H1 (cell line): ENCODE results near the gene NEK10. TPM values are rescaled to one million over a fixed set of nuclear protein-coding genes. Genes with fewer than 3 reads are reported as not detected.
"Not testable (repeated sequence)": the region's sequence is repeated elsewhere in the genome, so short reads cannot be mapped to it uniquely, and the experiment has no call there.

Experiments used
- CTCF ChIA-PET: fragments of 300-600 bp; sonication (Branson Sonifier 250); formaldehyde crosslinking; loops from one replicate; lab custom pipeline; 2021; ENCODE audit not compliant: partially characterized antibody; lab: Charles Lee
- POLR2A ChIA-PET: fragments of 300-600 bp; sonication (Branson Sonifier 250); formaldehyde crosslinking; loops from one replicate; lab custom pipeline; 2021; ENCODE audit warnings: inconsistent platforms; ENCODE audit not compliant: partially characterized antibody; lab: Charles Lee
- DNase-seq, 2 experiments: peaks; one replicate each; pipeline versions ENCODE4 v3.0.0 to v3.0.0-alpha.2; 2010 to 2022; ENCODE audit warnings: low spot score in 2 of 2, low read depth in 1 of 2, mixed read lengths in 1 of 2
- FAIRE-seq: peaks from 2 replicates; lab custom pipeline; 2011; peaks lifted over from hg19 to GRCh38; lab: Jason Lieb, UNC
- H2AFZ ChIP-seq: 2 replicates; pipeline ENCODE4 v1.8.1; 2012; ENCODE audit warnings: low read length, inconsistent platforms
- H2AK5ac ChIP-seq: 2 replicates; pipeline ENCODE4 v1.6.1; 2013; ENCODE audit warnings: low read depth, low read length
- H2BK120ac ChIP-seq: replicated peaks from 2 replicates; pipeline ENCODE3; 2013; ENCODE audit warnings: low read depth, low read length, inconsistent platforms
- H2BK12ac ChIP-seq: 2 replicates; pipeline ENCODE4 v1.6.1; 2013; ENCODE audit warnings: low read depth, low read length
- H2BK15ac ChIP-seq: 2 replicates; pipeline ENCODE4 v1.6.1; 2013; ENCODE audit warnings: low read length
- H2BK20ac ChIP-seq: 2 replicates; pipeline ENCODE4 v1.6.1; 2013; ENCODE audit warnings: low read length
- H2BK5ac ChIP-seq: 2 replicates; pipeline ENCODE4 v1.6.1; 2013; ENCODE audit warnings: low read depth, low read length
- H3K14ac ChIP-seq: 2 replicates; pipeline ENCODE4 v1.6.1; 2013; ENCODE audit warnings: inconsistent platforms; ENCODE audit not compliant: insufficient read length
- H3K18ac ChIP-seq: 2 replicates; pipeline ENCODE4 v1.6.1; 2013; ENCODE audit warnings: low read length; ENCODE audit errors: extremely low read depth
- H3K23ac ChIP-seq: 2 replicates; pipeline ENCODE4 v1.6.1; 2013; ENCODE audit warnings: inconsistent platforms; ENCODE audit not compliant: insufficient read length
- H3K23me2 ChIP-seq: 2 replicates; pipeline ENCODE4 v1.6.1; 2013; ENCODE audit warnings: low read depth, low read length
- H3K27ac ChIP-seq: 2 replicates; pipeline ENCODE4 v1.6.1; 2011; ENCODE audit warnings: low read depth, low read length, inconsistent platforms
- H3K27me3 ChIP-seq, 4 experiments: replicated peaks in 1 of 4; 1 replicate in 1 of 4; 2 replicates in 3 of 4; pipeline versions ENCODE4 v1.6.1 to v1.8.1; 2011 to 2013; ENCODE audit warnings: low read length in 3 of 4, mild to moderate bottlenecking in 3 of 4, inconsistent platforms in 2 of 4, mixed read lengths in 2 of 4, moderate library complexity in 1 of 4; ENCODE audit not compliant: control insufficient read depth in 3 of 4, insufficient read depth in 3 of 4; ENCODE audit errors: extremely low read depth in 1 of 4
- H3K36me3 ChIP-seq, 4 experiments: 2 replicates each; pipeline versions ENCODE4 v1.6.1 to v1.8.1; 2011 to 2013; ENCODE audit warnings: mild to moderate bottlenecking in 4 of 4, low read length in 3 of 4, moderate library complexity in 2 of 4, control low read depth in 1 of 4, inconsistent platforms in 1 of 4; ENCODE audit not compliant: insufficient read depth in 4 of 4, control insufficient read depth in 2 of 4
- H3K4ac ChIP-seq: replicated peaks from 2 replicates; pipeline ENCODE3; 2013; ENCODE audit warnings: low read length, low read depth, mixed read lengths, inconsistent platforms; ENCODE audit not compliant: insufficient read length
- H3K4me1 ChIP-seq, 4 experiments: replicated peaks in 1 of 4; 1 replicate in 1 of 4; 2 replicates in 3 of 4; pipeline versions ENCODE4 v1.6.1 to v1.8.1; 2011 to 2013; ENCODE audit warnings: low read length in 3 of 4, inconsistent platforms in 2 of 4, mixed read lengths in 1 of 4; ENCODE audit not compliant: insufficient read depth in 4 of 4, control insufficient read depth in 3 of 4
- H3K4me2 ChIP-seq, 2 experiments: 2 replicates each; pipeline versions ENCODE4 v1.6.1 to v1.8.1; 2011 to 2013; ENCODE audit warnings: low read depth in 2 of 2, low read length in 2 of 2, control low read depth in 1 of 2, inconsistent platforms in 1 of 2, mild to moderate bottlenecking in 1 of 2; ENCODE audit not compliant: insufficient read depth in 1 of 2
- H3K4me3 ChIP-seq, 4 experiments: fragments of 200-600, 300-600 bp in 1 of 4; sonication (generic), shearing (Covaris generic), sonication (Bioruptor Twin) in 1 of 4; 2 replicates each; pipeline versions ENCODE4 v1.5.1 to v1.8.1; 2011 to 2016; ENCODE audit warnings: low read length in 4 of 4, low read depth in 3 of 4, control low read depth in 2 of 4, inconsistent platforms in 2 of 4, mild to moderate bottlenecking in 2 of 4, mixed read lengths in 1 of 4, moderate library complexity in 1 of 4; ENCODE audit not compliant: insufficient read depth in 2 of 4; ENCODE audit errors: extremely low read depth in 1 of 4
- H3K56ac ChIP-seq: replicated peaks from 2 replicates; pipeline ENCODE3; 2013; ENCODE audit warnings: low read depth, mild to moderate bottlenecking, mixed read lengths, low read length, inconsistent platforms; ENCODE audit not compliant: insufficient read length
- H3K79me1 ChIP-seq: 2 replicates; pipeline ENCODE4 v1.6.1; 2013; ENCODE audit warnings: low read depth, low read length, control low read depth
- H3K79me2 ChIP-seq, 2 experiments: 2 replicates each; pipeline versions ENCODE4 v1.6.1 to v1.8.1; 2012 to 2013; ENCODE audit warnings: low read length in 2 of 2, mild to moderate bottlenecking in 2 of 2, inconsistent platforms in 1 of 2; ENCODE audit not compliant: insufficient read depth in 2 of 2, control insufficient read depth in 1 of 2
- H3K9ac ChIP-seq, 4 experiments: replicated peaks in 1 of 4; 1 replicate in 1 of 4; 2 replicates in 3 of 4; pipeline versions ENCODE4 v1.6.1 to v1.8.1; 2011 to 2013; ENCODE audit warnings: low read depth in 3 of 4, low read length in 3 of 4, control low read depth in 2 of 4, mild to moderate bottlenecking in 2 of 4, moderate library complexity in 2 of 4, inconsistent platforms in 1 of 4; ENCODE audit errors: extremely low read depth in 1 of 4
- H3K9me3 ChIP-seq, 2 experiments: 2 replicates each; pipeline versions ENCODE4 v1.6.1 to v1.8.1; 2012 to 2013; ENCODE audit warnings: mild to moderate bottlenecking in 2 of 2, moderate library complexity in 2 of 2, control low read depth in 1 of 2, inconsistent platforms in 1 of 2, low read depth in 1 of 2, low read length in 1 of 2, mixed read lengths in 1 of 2; ENCODE audit not compliant: insufficient read depth in 2 of 2
- H4K20me1 ChIP-seq, 2 experiments: replicated peaks in 1 of 2; 2 replicates each; pipeline versions ENCODE3 to v1.8.1; 2011 to 2013; ENCODE audit warnings: inconsistent platforms in 2 of 2, low read length in 2 of 2, mild to moderate bottlenecking in 1 of 2; ENCODE audit not compliant: insufficient read depth in 2 of 2, control insufficient read depth in 1 of 2
- H4K5ac ChIP-seq: 2 replicates; pipeline ENCODE4 v1.6.1; 2013; ENCODE audit warnings: low read length, low read depth, mixed read lengths, inconsistent platforms; ENCODE audit not compliant: insufficient read length
- H4K8ac ChIP-seq: 2 replicates; pipeline ENCODE4 v1.8.0; 2013; ENCODE audit warnings: mild to moderate bottlenecking, moderate library complexity, low read length, inconsistent platforms; ENCODE audit not compliant: insufficient read depth; ENCODE audit errors: extremely low read depth
- H4K91ac ChIP-seq: replicated peaks from 2 replicates; pipeline ENCODE3; 2013; ENCODE audit warnings: low read length, mixed read lengths, inconsistent platforms; ENCODE audit not compliant: insufficient read length
- WGBS, 2 experiments: shearing (Covaris generic) in 1 of 2; methylation state at CpG; one replicate each; pipeline versions ENCODE4 v1.1.6 to v1.1.7; 2013 to 2015; ENCODE audit warnings: low lambda C conversion rate in 2 of 2, mixed read lengths in 2 of 2, inconsistent platforms in 1 of 2, low coverage in 1 of 2, missing lambda C conversion rate in 1 of 2; ENCODE audit not compliant: insufficient replicate concordance in 2 of 2, insufficient coverage in 1 of 2, insufficient read length in 1 of 2; ENCODE audit errors: extremely low coverage in 1 of 2, missing lambda C conversion rate in 1 of 2; 5-methylcytosine and 5-hydroxymethylcytosine counted together
- polyA plus RNA-seq, 7 experiments: library from polyadenylated mRNA; depleted of rRNA in 3 of 7; stranded (reverse) in 5 of 7; unstranded in 2 of 7; fragments of >200 nt in 5 of 7; fragments of 200-250 nt in 2 of 7; gene quantifications; 1 replicate in 5 of 7; 2 replicates in 1 of 7; 4 replicates in 1 of 7; pipeline versions ENCODE4 v1.2.1 to v1.2.3, GENCODE V29; 2011 to 2013; ENCODE audit warnings: missing spikeins in 2 of 7, mixed read lengths in 2 of 7
- total RNA-seq: library from RNA; stranded (reverse); fragmentation: NEBNext Ultra II Directional; extraction: Animal tissue kit (Norgen Biotek cat#: 25700); gene quantifications from 2 replicates; pipeline ENCODE4 v1.2.1, GENCODE V29; 2021

The NEK10 gene
- total and polyA plus RNA-seq, 2 of the 8 experiments (the other 6 are each of a cell fraction or from before 2014, with no cell fraction given), result 0.18 to 0.50 TPM

DNA sequence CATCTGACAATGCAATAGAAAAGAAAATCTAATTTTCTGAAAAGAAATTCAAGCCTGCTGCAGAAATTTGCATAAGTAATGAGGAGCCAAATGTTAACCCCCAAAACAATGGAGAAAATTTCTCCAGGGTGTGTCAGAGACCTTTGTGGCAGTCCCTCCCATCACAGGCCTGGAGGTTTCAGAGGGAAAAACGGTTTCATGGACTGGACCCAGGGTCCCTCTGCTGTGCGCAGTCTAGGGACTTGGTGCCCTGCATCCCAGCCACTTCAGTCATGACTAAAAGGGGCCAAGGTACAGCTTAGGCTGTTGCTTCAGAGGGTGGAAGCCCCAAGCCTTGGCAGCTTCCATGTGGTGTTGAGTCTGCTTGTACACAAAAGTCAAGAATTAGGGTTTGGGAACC lies 70.2 kb downstream of the NEK10 start:
- H4K91ac ChIP-seq, FAIRE-seq, H3K23ac ChIP-seq, H3K4me2 ChIP-seq, H3K79me2 ChIP-seq, H2BK20ac ChIP-seq, H3K4ac ChIP-seq, H2BK12ac ChIP-seq, H2BK120ac ChIP-seq, H3K14ac ChIP-seq, H3K4me1 ChIP-seq, H4K20me1 ChIP-seq, H3K56ac ChIP-seq, H3K4me3 ChIP-seq, DNase-seq, H3K9ac ChIP-seq, H4K8ac ChIP-seq, H2AFZ ChIP-seq, H4K5ac ChIP-seq, H2BK5ac ChIP-seq, H3K18ac ChIP-seq, POLR2A ChIA-PET, H3K79me1 ChIP-seq, H2BK15ac ChIP-seq, H2AK5ac ChIP-seq, H3K23me2 ChIP-seq, H3K27ac ChIP-seq, H3K36me3 ChIP-seq, H3K27me3 ChIP-seq: not testable (repeated sequence)
- 70% methylated on average over 2 of the region's 2 CpGs; no CpG with 5 or more reads in 1 of the 2 experiments for WGBS, 2 experiments
- peaks cover 14 to 18% of the 10 kb centered on the region in 2 experiments for H3K9me3 ChIP-seq
- CTCF ChIA-PET, result interaction anchor here (0.7 kb wide), 1 partner anchor 20 kb away, joined by 3 read pairs; no protein-coding TSS in a partner anchor
